Transverse colon (tissue), 4 donors: ENCODE data around the gene XXYLT1. TPM values are rescaled to one million over a fixed set of nuclear protein-coding genes. Genes with fewer than 3 reads are reported as not detected.

ENCODE experiments used
- DNase-seq: peaks from one replicate; pipeline ENCODE4 v3.0.0-alpha.2; 2019
- H3K27ac ChIP-seq, 4 donors: fragments of 200-600 bp; sonication (generic); 2 replicates each; pipeline ENCODE4 v1.5.1; 2016 to 2018; ENCODE audit warnings: inconsistent platforms in 4 of 4
- H3K27me3 ChIP-seq: fragments of 200-600 bp; sonication (generic); 2 replicates; pipeline ENCODE4 v1.5.1; 2017; ENCODE audit warnings: inconsistent platforms
- H3K36me3 ChIP-seq, 4 donors: fragments of 200-600 bp; sonication (generic); 2 replicates each; pipeline ENCODE4 v1.5.1; 2017 to 2019; ENCODE audit warnings: inconsistent platforms in 4 of 4
- H3K4me1 ChIP-seq, 4 donors: fragments of 200-600 bp; sonication (generic); 2 replicates each; pipeline ENCODE4 v1.5.1; 2017 to 2020; ENCODE audit warnings: inconsistent platforms in 4 of 4
- H3K4me3 ChIP-seq, 4 donors: fragments of 200-600 bp; sonication (generic); 1 replicate in 1 of 4; 2 replicates in 3 of 4; pipeline versions ENCODE4 v1.5.1 to v1.6.1; 2017 to 2019; ENCODE audit warnings: inconsistent platforms in 4 of 4
- H3K9me3 ChIP-seq, 2 donors: fragments of 200-600 bp; sonication (generic); 2 replicates each; pipeline ENCODE4 v1.5.1; 2017 to 2019; ENCODE audit warnings: inconsistent platforms in 2 of 2
- CTCF ChIP-seq, 5 experiments: fragments of 200-600 bp in 3 of 5; fragments of 450-650 bp in 2 of 5; sonication (generic) in 3 of 5; IDR thresholded peaks; 1 replicate in 2 of 5; 2 replicates in 3 of 5; pipeline ENCODE4 v1.5.1; 2016 to 2017; ENCODE audit warnings: antibody characterized with exemption in 5 of 5, inconsistent platforms in 3 of 5, mild to moderate bottlenecking in 2 of 5, moderate library complexity in 1 of 5
- EP300 ChIP-seq: sonication (generic); formaldehyde crosslinking; IDR thresholded peaks from one replicate; pipeline ENCODE4 v1.6.1; 2017; ENCODE audit warnings: antibody characterized with exemption, low read depth
- POLR2A ChIP-seq: fragments of 450-650 bp; IDR thresholded peaks from one replicate; pipeline ENCODE4 v1.6.1; 2016; ENCODE audit warnings: antibody characterized with exemption, mild to moderate bottlenecking, moderate library complexity
- POLR2AphosphoS5 ChIP-seq, 3 donors: sonication (generic); formaldehyde crosslinking; IDR thresholded peaks; one replicate each; pipeline ENCODE4 v1.6.1; 2016; ENCODE audit warnings: antibody characterized with exemption in 3 of 3
- WGBS, 2 donors: methylation state at CpG; one replicate each; pipeline ENCODE4 v1.1.5; 2018; ENCODE audit warnings: low coverage in 1 of 2; 5-methylcytosine and 5-hydroxymethylcytosine counted together
- in situ Hi-C, 4 donors: fragments of 200-750 bp; cut with MboI; loops; one replicate each; pipeline versions ENCODE4 v1.15.0 to v1.15.1; 2017; ENCODE audit warnings: low sequenced_read_pairs in 3 of 4, low pct_ligation_motif_present in 1 of 4, low pct_unique_long_range_greater_than_20kb in 1 of 4
- intact Hi-C: fragments of 100-400 bp; cut with DNase I; formaldehyde crosslinking; loops from one replicate; pipeline ENCODE4 v1.15.1; 2023; ENCODE audit warnings: low total_unique reads
- total RNA-seq, 4 donors: library from RNA; depleted of rRNA; stranded (reverse); fragments of >200 nt; gene quantifications; one replicate each; pipeline ENCODE4 v1.1.0, GENCODE V29; 2016

The XXYLT1 gene
- total RNA-seq, 4 donors from 2014 or later = 3.0 to 10.0 (median 5.9) TPM

DNA sequence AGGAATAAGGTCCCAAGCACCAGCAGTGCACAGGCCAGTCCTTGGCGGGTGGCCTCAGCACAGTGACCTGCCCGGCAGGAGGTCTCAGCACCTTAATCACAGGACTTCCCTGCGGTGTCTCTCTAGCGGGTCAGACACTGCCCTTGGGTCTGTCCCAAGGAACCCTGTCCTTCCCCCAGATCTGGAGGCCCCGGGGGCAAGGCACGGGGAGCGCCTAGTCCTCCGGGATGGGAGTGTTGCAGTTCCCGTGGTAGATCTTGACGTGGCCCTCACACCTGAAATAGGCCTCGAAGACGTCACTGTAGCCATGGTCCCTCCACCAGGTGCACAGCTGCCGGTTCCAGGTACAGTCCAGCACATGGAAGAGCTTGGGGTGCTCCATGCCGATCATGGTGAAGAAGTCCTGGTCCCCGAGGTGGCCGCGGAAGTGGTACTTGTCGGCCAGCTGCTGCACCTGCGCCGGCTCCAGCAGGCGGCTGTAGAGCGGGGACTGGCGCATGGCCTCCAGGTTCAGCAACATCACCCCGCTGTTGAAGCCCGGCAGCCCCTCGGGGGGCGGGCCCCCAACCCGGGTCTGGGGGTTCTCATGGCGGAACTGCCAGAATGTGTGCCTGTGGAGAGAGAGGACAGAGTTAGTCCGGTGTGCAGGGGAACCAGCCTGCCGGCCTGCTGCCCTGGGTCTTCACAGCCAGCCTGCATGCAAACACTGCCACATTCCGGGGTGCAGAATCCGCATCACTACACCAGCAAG lies 201.3 kb downstream of the XXYLT1 start:
- in situ Hi-C loops (no loop called here), intact Hi-C loops (no loop called here)
- 96 to 100% methylated on average over 3 to 24 of the region's 33 CpGs for WGBS, 2 donors
- TF ChIP-seq CTCF (IDR thresholded peaks at IDR 0.05) = no peak
- Histone ChIP-seq H3K27ac (no peak overlapping the region), H3K27me3 (no peaks in the 10 kb centered on the region), H3K4me1 (no peaks in the 10 kb centered on the region), H3K36me3 (no peaks in the 10 kb centered on the region), H3K4me3 (no peak overlapping the region), H3K9me3 (no peaks in the 10 kb centered on the region)
- DNase-seq = peak; percentile 6

- peaks cover 0 to 6% (median 3%) of the 10 kb centered on the region in 4 donors for H3K4me1 ChIP-seq
- no peak overlapping the region for H3K27ac ChIP-seq
- no peaks in the 10 kb centered on the region for H3K9me3 ChIP-seq
- TF ChIP-seq POLR2A (no peak), POLR2AphosphoS5 (IDR thresholded peaks at IDR 0.05) (no peak), CTCF (IDR thresholded peaks at IDR 0.05) (no peak), EP300 (no peak)
- DNase-seq = peak; percentile 2
- no peaks in the 10 kb centered on the region for H3K36me3 ChIP-seq
- in situ Hi-C loops (no loop called here), intact Hi-C loops (no loop called here)
- H3K4me3 ChIP-seq = no peak overlapping the region
- H3K27me3 ChIP-seq = no peaks in the 10 kb centered on the region
- 88 to 94% methylated on average over 6 to 18 of the region's 18 CpGs for WGBS, 2 donors
These were observed 202.6 kb downstream of the XXYLT1 start for GRCh38 chr3:195068084-195069080.

- TF ChIP-seq EP300 = no peak
- no peak for TF ChIP-seq CTCF (IDR thresholded peaks at IDR 0.05)
- no peak for TF ChIP-seq POLR2AphosphoS5 (IDR thresholded peaks at IDR 0.05)
- TF ChIP-seq POLR2A = no peak
- Histone ChIP-seq H3K9me3 (no peaks in the 10 kb centered on the region), H3K4me3 (no peak overlapping the region), H3K4me1 (peaks cover 0 to 6% (median 3%) of the 10 kb centered on the region in 4 donors), H3K27me3 (no peaks in the 10 kb centered on the region), H3K36me3 (no peaks in the 10 kb centered on the region), H3K27ac (no peak overlapping the region)
- 95% methylated on average over 12 of the region's 16 CpGs; no CpG with 5 or more reads in 1 of the 2 donors for WGBS, 2 donors
- intact Hi-C loops = no loop called here
- in situ Hi-C loops = no loop called here
- no peak for DNase-seq
These were observed 204.5 kb downstream of the XXYLT1 start for GRCh38 chr3:195066441-195066841.

- no peaks in the 10 kb centered on the region for H3K36me3 ChIP-seq
- no peak overlapping the region for H3K27ac ChIP-seq
- TF ChIP-seq CTCF (IDR thresholded peaks at IDR 0.05) (no peak), POLR2AphosphoS5 (IDR thresholded peaks at IDR 0.05) (no peak), POLR2A (no peak), EP300 (no peak)
- intact Hi-C loops (no loop called here), in situ Hi-C loops (no loop called here)
- 93% methylated on average over 11 of the region's 13 CpGs; no CpG with 5 or more reads in 1 of the 2 donors for WGBS, 2 donors
- peaks cover 0 to 6% (median 3%) of the 10 kb centered on the region in 4 donors for H3K4me1 ChIP-seq
- H3K4me3 ChIP-seq = no peak overlapping the region
- no peaks in the 10 kb centered on the region for H3K27me3 ChIP-seq
- DNase-seq = no peak
- H3K9me3 ChIP-seq = no peaks in the 10 kb centered on the region
These were observed 205.1 kb downstream of the XXYLT1 start for GRCh38 chr3:195065864-195066185.
